HepG2 (cell line): ENCODE data around the gene CAPN9. TPM values are rescaled to one million over a fixed set of nuclear protein-coding genes. Genes with fewer than 3 reads are reported as not detected.
A peak's percentile ranks its signal among the peaks of the same experiment; 100 is the strongest.

Experiments
- AGO2 ChIP-seq: fragments of 200-400 bp; formaldehyde crosslinking; optimal IDR thresholded peaks from 2 replicates; pipeline ENCODE3; 2017; ENCODE audit warnings: mild to moderate bottlenecking, low read depth, low read length, moderate library complexity
- CEBPB ChIP-seq: IDR thresholded peaks from 2 replicates; pipeline ENCODE4 v1.6.1; 2011; ENCODE audit warnings: low read depth, low read length, improper control_type of control experiment, borderline replicate concordance
- GTF2F1 ChIP-seq: fragments of 150-350 bp; IDR thresholded peaks from 2 replicates; pipeline ENCODE4 v1.6.1; 2014; ENCODE audit warnings: low read length
- HDAC1 ChIP-seq: sonication (generic); formaldehyde crosslinking; IDR thresholded peaks from 2 replicates; pipeline ENCODE4 v1.5.1; 2020; ENCODE audit warnings: mild to moderate bottlenecking, missing genetic modification reagents
- HMGXB3 ChIP-seq: sonication (generic); formaldehyde crosslinking; IDR thresholded peaks from 2 replicates; pipeline ENCODE4 v1.4.0; 2020; ENCODE audit warnings: missing genetic modification reagents, borderline replicate concordance
- MBNL3 ChIP-seq: fragments of 250-450 bp; sonication (Bioruptor Pico); conservative IDR thresholded peaks from 2 replicates; pipeline ENCODE4 v1.8.0; 2022; ENCODE audit warnings: mild to moderate bottlenecking, inconsistent platforms
- POGK ChIP-seq: sonication (generic); formaldehyde crosslinking; conservative IDR thresholded peaks from 2 replicates; pipeline ENCODE4 v1.8.0; 2022; ENCODE audit warnings: mild to moderate bottlenecking, moderate library complexity, missing genetic modification reagents
- POLR2AphosphoS2 ChIP-seq: IDR thresholded peaks from 2 replicates; pipeline ENCODE4 v1.6.1; 2011; ENCODE audit warnings: low read depth, low read length, improper control_type of control experiment
- POLR2AphosphoS5 ChIP-seq: IDR thresholded peaks from 2 replicates; pipeline ENCODE4 v1.6.1; 2012; ENCODE audit warnings: low read depth, low read length
- SALL2 ChIP-seq: sonication (generic); formaldehyde crosslinking; IDR thresholded peaks from 2 replicates; pipeline ENCODE4 v1.8.1; 2023; ENCODE audit warnings: mild to moderate bottlenecking, missing genetic modification reagents, inconsistent platforms
- SIX1 ChIP-seq: sonication (generic); formaldehyde crosslinking; IDR thresholded peaks from 2 replicates; pipeline ENCODE4 v1.4.0; 2020; ENCODE audit warnings: missing genetic modification reagents, borderline replicate concordance
- TARDBP ChIP-seq: sonication (generic); formaldehyde crosslinking; IDR thresholded peaks from 2 replicates; pipeline ENCODE4 v1.8.0; 2022; ENCODE audit warnings: mild to moderate bottlenecking, missing genetic modification reagents
- TCF7 ChIP-seq: sonication (generic); IDR thresholded peaks from 2 replicates; pipeline ENCODE4 v1.6.1; 2016; ENCODE audit warnings: antibody characterized with exemption, low read depth
- ZFP36 ChIP-seq: fragments of 150-350 bp; IDR thresholded peaks from 2 replicates; pipeline ENCODE4 v1.6.1; 2018; ENCODE audit warnings: borderline replicate concordance, low read length, low read depth; ENCODE audit not compliant: partially characterized antibody
- ZFP62 ChIP-seq: sonication (generic); formaldehyde crosslinking; IDR thresholded peaks from 2 replicates; pipeline ENCODE4 v1.4.0; 2020; ENCODE audit warnings: missing genetic modification reagents
- ZKSCAN1 ChIP-seq: fragments of 150-350 bp; IDR thresholded peaks from 2 replicates; pipeline ENCODE4 v1.6.1; 2014; ENCODE audit warnings: low read length
- ZNF260 ChIP-seq: sonication (generic); formaldehyde crosslinking; IDR thresholded peaks from 2 replicates; pipeline ENCODE4 v1.4.0; 2020; ENCODE audit warnings: missing genetic modification reagents, low read depth, mild to moderate bottlenecking, borderline replicate concordance
- ZNF362 ChIP-seq: sonication (generic); formaldehyde crosslinking; IDR thresholded peaks from 2 replicates; pipeline ENCODE4 v1.4.0; 2020; ENCODE audit warnings: missing genetic modification reagents, mild to moderate bottlenecking, borderline replicate concordance
- ZNF513 ChIP-seq: sonication (generic); formaldehyde crosslinking; conservative IDR thresholded peaks from 2 replicates; pipeline ENCODE4 v1.5.0; 2020; ENCODE audit warnings: missing genetic modification reagents
- ZNF768 ChIP-seq: sonication (generic); formaldehyde crosslinking; IDR thresholded peaks from 2 replicates; pipeline ENCODE4 v1.4.0; 2020; ENCODE audit warnings: missing genetic modification reagents
- polyA plus RNA-seq, 8 experiments: library from polyadenylated mRNA; depleted of rRNA in 3 of 8; stranded (reverse) in 7 of 8; unstranded in 1 of 8; fragments of >200 nt; fragmentation: Illumina TruSeq in 4 of 8; extraction: Trizol in 4 of 8; gene quantifications; 2 replicates each; pipeline versions ENCODE4 v1.2.1 to v1.2.3, GENCODE V29; 2011 to 2016; ENCODE audit warnings: low read depth in 4 of 8, missing spikeins in 1 of 8, mixed read lengths in 1 of 8; ENCODE audit not compliant: insufficient read depth in 1 of 8
- total RNA-seq, 5 experiments: library from RNA; depleted of rRNA; stranded (reverse); fragments of >200 nt; fragmentation: Illumina TruSeq; extraction: Trizol; gene quantifications; 2 replicates each; pipeline ENCODE4 v1.2.3, GENCODE V29; 2016; ENCODE audit warnings: low read depth in 1 of 5

CAPN9 gene
- total and polyA plus RNA-seq, 2 of the 13 experiments (the other 11 are each of a cell fraction or from before 2014, with no cell fraction given), result 0.04 to 0.31 TPM

- no peak for TF ChIP-seq HMGXB3
- TF ChIP-seq ZFP36, result no peak
- TF ChIP-seq ZFP62 (CRISPR knock-in tag), result no peak
- no peak for TF ChIP-seq POGK (CRISPR knock-in tag)
- TF ChIP-seq ZNF513 (CRISPR knock-in tag), result no peak
- no peak for TF ChIP-seq TCF7
- 0 out of 2 replicates have a peak, but pooled peaks have one; percentile 30 for TF ChIP-seq ZNF362 (CRISPR knock-in tag)
- no peak for TF ChIP-seq ZKSCAN1
- TF ChIP-seq SIX1 (CRISPR knock-in tag), result no peak
- no peak for TF ChIP-seq GTF2F1
- TF ChIP-seq CEBPB, result peak; percentile 43; the same call in 1 of the 2 replicates
- 0 out of 2 replicates have a peak, but pooled peaks have one; percentile 52 for TF ChIP-seq SALL2 (CRISPR knock-in tag)
- peak; percentile 73 for TF ChIP-seq TARDBP (CRISPR knock-in tag)
- no peak for TF ChIP-seq POLR2AphosphoS2
- TF ChIP-seq AGO2, result no peak
- no peak for TF ChIP-seq ZNF260
- no peak for TF ChIP-seq MBNL3 (CRISPR knock-in tag)
- TF ChIP-seq ZNF768, result no peak
- no peak for TF ChIP-seq POLR2AphosphoS5
- TF ChIP-seq HDAC1, result peak; percentile 28; the same call in 1 of the 2 replicates
Observed at GRCh38 chr1:230772457-230773395, 25.5 kb downstream of the CAPN9 start (continued).
